Measurements from ENCODE around the gene CDK5.

CDK5 gene

GRCh38 chr7:151086802-151087244, 29.1 kb upstream of the CDK5 start:
- no peak for DNase-seq (ENCODE audit: low read depth in 2 of 2)

- peak; percentile 49 to 59 for DNase-seq (ENCODE audit: low read depth in 2 of 2)
These were observed 28.3 kb upstream of the CDK5 start, which contains the start of gene AGAP3 for GRCh38 chr7:151085691-151086620. AGAP3 (plus strand) TSS chr7:151086475; CDS start chr7:151086742, 267 bp downstream.

GRCh38 chr7:151085329-151085690, 27.6 kb upstream of the CDK5 start:
- no peak for DNase-seq (ENCODE audit: low read depth in 2 of 2)

GRCh38 chr7:151083824-151084160, 26.1 kb upstream of the CDK5 start:
- no peak for DNase-seq (ENCODE audit: low read depth in 2 of 2)

- peak; percentile 75 to 77 for DNase-seq (ENCODE audit: low read depth in 2 of 2)
These were observed 25.6 kb upstream of the CDK5 start, which contains the start of gene TMUB1 for GRCh38 chr7:151083071-151083823. TMUB1 (minus strand) TSS chr7:151083493; CDS start chr7:151082563, 930 bp downstream.

- DNase-seq (ENCODE audit: low read depth in 2 of 2) = no peak
These were observed 24.7 kb upstream of the CDK5 start for GRCh38 chr7:151082141-151083070.

- no peak for DNase-seq (ENCODE audit: low read depth in 2 of 2)
These were observed 23.7 kb upstream of the CDK5 start for GRCh38 chr7:151081170-151082101.

GRCh38 chr7:151080522-151081169, 22.9 kb upstream of the CDK5 start, which contains the start of gene FASTK:
FASTK (minus strand) TSS chr7:151080809; CDS start chr7:151080766, 43 bp downstream.
- peak; percentile 74 to 84 for DNase-seq (ENCODE audit: low read depth in 2 of 2)

GRCh38 chr7:151080067-151080521, 22.4 kb upstream of the CDK5 start:
- DNase-seq (ENCODE audit: low read depth in 2 of 2) = no peak

GRCh38 chr7:151079199-151079910, 21.7 kb upstream of the CDK5 start:
- DNase-seq (ENCODE audit: low read depth in 2 of 2) = no peak

GRCh38 chr7:151078233-151079040, 20.7 kb upstream of the CDK5 start:
- DNase-seq (ENCODE audit: low read depth in 2 of 2) = no peak

GRCh38 chr7:151077705-151078232, 20.1 kb upstream of the CDK5 start:
- no peak for DNase-seq (ENCODE audit: low read depth in 2 of 2)

GRCh38 chr7:151076863-151077704, 19.4 kb upstream of the CDK5 start:
- no peak for DNase-seq (ENCODE audit: low read depth in 2 of 2)

- no peak for DNase-seq (ENCODE audit: low read depth in 2 of 2)
These were observed 18.3 kb upstream of the CDK5 start for GRCh38 chr7:151075978-151076426.

GRCh38 chr7:151075662-151075971, 17.9 kb upstream of the CDK5 start:
- DNase-seq (ENCODE audit: low read depth in 2 of 2) = no peak

- DNase-seq (ENCODE audit: low read depth in 2 of 2) = no peak
These were observed 17.3 kb upstream of the CDK5 start for GRCh38 chr7:151074817-151075661.

All from stimulated activated CD4-positive, alpha-beta T cell treated with anti-CD3 and anti-CD28 coated beads, Interleukin-1b, Interleukin-23, amount 100 ng/mL, for 4 hours (primary cell).